Activated CD4-positive, alpha-beta T cell treated with anti-CD3 and anti-CD28 coated beads, Interleukin-2, amount 10 ng/mL, durations not matched to agents 24 days and 14 days (primary cell): ENCODE measurements around the gene TNS1. TPM values are rescaled to one million over a fixed set of nuclear protein-coding genes. Genes with fewer than 3 reads are reported as not detected.
"Not testable (repeated sequence)": the region's sequence is repeated elsewhere in the genome, so short reads cannot be mapped to it uniquely, and the experiment has no call there.

Source experiments
- DNase-seq: peaks from one replicate; pipeline ENCODE4 v3.0.0; 2022
- H3K27ac Mint-ChIP-seq: one replicate; pipeline ENCODE4 v1.8.0; 2022; ENCODE audit warnings: mild to moderate bottlenecking, mixed read lengths
- H3K27me3 Mint-ChIP-seq: one replicate; pipeline ENCODE4 v1.8.0; 2022; ENCODE audit warnings: mixed read lengths
- H3K36me3 Mint-ChIP-seq: one replicate; pipeline ENCODE4 v1.8.0; 2022; ENCODE audit warnings: low read depth, mild to moderate bottlenecking, mixed read lengths
- H3K4me1 Mint-ChIP-seq: one replicate; pipeline ENCODE4 v1.8.0; 2021; ENCODE audit warnings: mixed read lengths
- H3K4me3 Mint-ChIP-seq: one replicate; pipeline ENCODE4 v1.8.0; 2022; ENCODE audit warnings: mild to moderate bottlenecking, moderate library complexity, mixed read lengths
- H3K9me3 Mint-ChIP-seq: one replicate; pipeline ENCODE4 v1.8.0; 2021; ENCODE audit warnings: mixed read lengths
- intact Hi-C: fragments of 100-400 bp; cut with micrococcal nuclease; formaldehyde crosslinking; loops from one replicate; pipeline ENCODE4 v1.15.1; 2023
- total RNA-seq: library from RNA; stranded (reverse); gene quantifications from 2 replicates; pipeline ENCODE4 v1.2.3, GENCODE V29; 2022

Gene TNS1
- total RNA-seq, 1 donor from 2014 or later, result 0.70 TPM

- no peak for DNase-seq
- no peak overlapping the region for H3K4me3 Mint-ChIP-seq
- no peaks in the 10 kb centered on the region for H3K27me3 Mint-ChIP-seq
These were observed 23.4 kb upstream of the TNS1 start for GRCh38 chr2:218026244-218026643.

GRCh38 chr2:218024871-218025270 lies 22.1 kb upstream of the TNS1 start:
- H3K27ac Mint-ChIP-seq, result no peak overlapping the region
- no peaks in the 10 kb centered on the region for H3K36me3 Mint-ChIP-seq
- H3K4me1 Mint-ChIP-seq, result no peaks in the 10 kb centered on the region
- no peak for DNase-seq
- intact Hi-C loops, result no loop called here
- no peak overlapping the region for H3K4me3 Mint-ChIP-seq
- H3K27me3 Mint-ChIP-seq, result no peaks in the 10 kb centered on the region
- H3K9me3 Mint-ChIP-seq, result no peaks in the 10 kb centered on the region

More at GRCh38 chr2:218026244-218026643, 23.4 kb upstream of the TNS1 start:
- H3K9me3 Mint-ChIP-seq, result no peaks in the 10 kb centered on the region
- intact Hi-C loops, result no loop called here
- H3K36me3 Mint-ChIP-seq, result no peaks in the 10 kb centered on the region
- H3K27ac Mint-ChIP-seq, result no peak overlapping the region
- H3K4me1 Mint-ChIP-seq, result no peaks in the 10 kb centered on the region

GRCh38 chr2:218024336-218024735 lies 21.5 kb upstream of the TNS1 start:
- no peak overlapping the region for H3K4me3 Mint-ChIP-seq

GRCh38 chr2:218023636-218024035 lies 20.8 kb upstream of the TNS1 start:
- Mint-ChIP-seq H3K27ac (no peak overlapping the region), H3K4me3 (no peak overlapping the region), H3K9me3 (no peaks in the 10 kb centered on the region), H3K36me3 (no peaks in the 10 kb centered on the region), H3K4me1 (no peaks in the 10 kb centered on the region), H3K27me3 (no peaks in the 10 kb centered on the region)
- intact Hi-C loops, result no loop called here
- DNase-seq, result no peak

More at GRCh38 chr2:218024336-218024735, 21.5 kb upstream of the TNS1 start:
- H3K4me1 Mint-ChIP-seq, result no peaks in the 10 kb centered on the region
- intact Hi-C loops, result no loop called here
- no peak for DNase-seq
- no peaks in the 10 kb centered on the region for H3K36me3 Mint-ChIP-seq
- no peaks in the 10 kb centered on the region for H3K9me3 Mint-ChIP-seq
- no peak overlapping the region for H3K27ac Mint-ChIP-seq
- no peaks in the 10 kb centered on the region for H3K27me3 Mint-ChIP-seq

GRCh38 chr2:218022851-218023530 lies 20.2 kb upstream of the TNS1 start:
- Mint-ChIP-seq H3K9me3 (no peaks in the 10 kb centered on the region), H3K4me3 (no peak overlapping the region), H3K27me3 (no peaks in the 10 kb centered on the region), H3K4me1 (no peaks in the 10 kb centered on the region), H3K27ac (no peak overlapping the region), H3K36me3 (no peaks in the 10 kb centered on the region)
- intact Hi-C loops, result no loop called here
- no peak for DNase-seq

GRCh38 chr2:218022131-218022850 lies 19.5 kb upstream of the TNS1 start:
- Mint-ChIP-seq H3K27ac (no peak overlapping the region), H3K36me3 (no peaks in the 10 kb centered on the region), H3K9me3 (no peaks in the 10 kb centered on the region), H3K4me1 (no peaks in the 10 kb centered on the region), H3K4me3 (no peak overlapping the region), H3K27me3 (no peaks in the 10 kb centered on the region)
- intact Hi-C loops, result no loop called here
- DNase-seq, result no peak

GRCh38 chr2:218021536-218022071 lies 18.8 kb upstream of the TNS1 start:
- no peaks in the 10 kb centered on the region for H3K9me3 Mint-ChIP-seq
- H3K4me3 Mint-ChIP-seq, result no peak overlapping the region
- H3K27me3 Mint-ChIP-seq, result no peaks in the 10 kb centered on the region
- intact Hi-C loops, result no loop called here
- H3K36me3 Mint-ChIP-seq, result no peaks in the 10 kb centered on the region
- H3K27ac Mint-ChIP-seq, result no peak overlapping the region
- H3K4me1 Mint-ChIP-seq, result no peaks in the 10 kb centered on the region
- no peak for DNase-seq

GRCh38 chr2:218020966-218021535 lies 18.3 kb upstream of the TNS1 start:
- Mint-ChIP-seq H3K36me3 (no peaks in the 10 kb centered on the region), H3K27ac (no peak overlapping the region), H3K27me3 (no peaks in the 10 kb centered on the region), H3K4me1 (no peaks in the 10 kb centered on the region), H3K4me3 (no peak overlapping the region), H3K9me3 (no peaks in the 10 kb centered on the region)
- intact Hi-C loops, result no loop called here
- no peak for DNase-seq

- DNase-seq, result no peak
- Mint-ChIP-seq H3K27ac (no peak overlapping the region), H3K36me3 (no peaks in the 10 kb centered on the region), H3K27me3 (no peaks in the 10 kb centered on the region), H3K4me3 (no peak overlapping the region), H3K4me1 (no peaks in the 10 kb centered on the region), H3K9me3 (no peaks in the 10 kb centered on the region)
- intact Hi-C loops, result no loop called here
These were observed 17.5 kb upstream of the TNS1 start for GRCh38 chr2:218020281-218020680.

GRCh38 chr2:218019411-218020060 lies 16.7 kb upstream of the TNS1 start:
- no peaks in the 10 kb centered on the region for H3K36me3 Mint-ChIP-seq
- intact Hi-C loops, result no loop called here

GRCh38 chr2:218018842-218019125 lies 16.0 kb upstream of the TNS1 start:
- H3K4me1 Mint-ChIP-seq, intact Hi-C loops, DNase-seq, H3K27ac Mint-ChIP-seq, H3K36me3 Mint-ChIP-seq, H3K4me3 Mint-ChIP-seq, H3K9me3 Mint-ChIP-seq, H3K27me3 Mint-ChIP-seq: not testable (repeated sequence)

More at GRCh38 chr2:218019411-218020060, 16.7 kb upstream of the TNS1 start:
- H3K27me3 Mint-ChIP-seq, result peaks cover 2% of the 10 kb centered on the region
- DNase-seq, result no peak
- H3K9me3 Mint-ChIP-seq, result no peaks in the 10 kb centered on the region
- no peak overlapping the region for H3K27ac Mint-ChIP-seq
- no peak overlapping the region for H3K4me3 Mint-ChIP-seq
- H3K4me1 Mint-ChIP-seq, result no peaks in the 10 kb centered on the region

GRCh38 chr2:218017211-218018053 lies 14.6 kb upstream of the TNS1 start:
- no peak overlapping the region for H3K4me3 Mint-ChIP-seq
- no peaks in the 10 kb centered on the region for H3K4me1 Mint-ChIP-seq
- no peaks in the 10 kb centered on the region for H3K36me3 Mint-ChIP-seq
- peaks cover 6% of the 10 kb centered on the region for H3K27me3 Mint-ChIP-seq
- DNase-seq, result no peak
- H3K27ac Mint-ChIP-seq, result no peak overlapping the region
- no peaks in the 10 kb centered on the region for H3K9me3 Mint-ChIP-seq
- intact Hi-C loops, result no loop called here

- Mint-ChIP-seq H3K36me3 (no peaks in the 10 kb centered on the region), H3K27ac (no peak overlapping the region), H3K9me3 (no peaks in the 10 kb centered on the region), H3K4me3 (no peak overlapping the region), H3K4me1 (no peaks in the 10 kb centered on the region), H3K27me3 (peaks cover 11% of the 10 kb centered on the region)
- DNase-seq, result no peak
- intact Hi-C loops, result no loop called here
These were observed 14.0 kb upstream of the TNS1 start for GRCh38 chr2:218016810-218017209.
